Endothelial cell (in vitro differentiated cells): ENCODE results near the gene ZC3H14. TPM values are rescaled to one million over a fixed set of nuclear protein-coding genes. Genes with fewer than 3 reads are reported as not detected.
A peak's percentile ranks its signal among the peaks of the same experiment; 100 is the strongest.

Source experiments
- DNase-seq: peaks from one replicate; pipeline ENCODE4 v3.0.0; 2021; ENCODE audit warnings: low spot score
- H3K27ac Mint-ChIP-seq: one replicate; pipeline ENCODE4 v1.8.0; 2021; ENCODE audit warnings: mixed read lengths, inconsistent platforms; ENCODE audit not compliant: unreplicated experiment
- H3K27me3 Mint-ChIP-seq: one replicate; pipeline ENCODE4 v1.8.0; 2021; ENCODE audit warnings: mild to moderate bottlenecking, moderate library complexity, mixed read lengths, inconsistent platforms; ENCODE audit not compliant: unreplicated experiment
- H3K36me3 Mint-ChIP-seq: one replicate; pipeline ENCODE4 v1.8.0; 2021; ENCODE audit warnings: mild to moderate bottlenecking, low read depth, mixed read lengths, inconsistent platforms; ENCODE audit not compliant: unreplicated experiment
- H3K4me1 Mint-ChIP-seq: one replicate; pipeline ENCODE4 v1.8.0; 2021; ENCODE audit warnings: mild to moderate bottlenecking, mixed read lengths, inconsistent platforms; ENCODE audit not compliant: unreplicated experiment
- H3K4me3 Mint-ChIP-seq: one replicate; pipeline ENCODE4 v1.8.0; 2021; ENCODE audit warnings: mild to moderate bottlenecking, mixed read lengths, inconsistent platforms; ENCODE audit not compliant: unreplicated experiment
- H3K9me3 Mint-ChIP-seq: one replicate; pipeline ENCODE4 v1.8.0; 2021; ENCODE audit warnings: mixed read lengths, inconsistent platforms; ENCODE audit not compliant: unreplicated experiment
- total RNA-seq: library from RNA; stranded (reverse); fragmentation: NEBNext Ultra II Directional; extraction: Animal tissue kit (Norgen Biotek cat#: 25700); gene quantifications from one replicate; pipeline ENCODE4 v1.2.1, GENCODE V29; 2021; ENCODE audit not compliant: unreplicated experiment
- TF ChIP-seq, protein P1 (sequence below): fragments of 200-600 bp; sonication (generic); IDR thresholded peaks from one replicate; pipeline ENCODE4 v1.5.0; 2021; ENCODE audit warnings: antibody characterized with exemption; ENCODE audit not compliant: unreplicated experiment

The ZC3H14 gene
- total RNA-seq, 1 donor from 2014 or later = 57.7 TPM

- peaks cover 2% of the 10 kb centered on the region for H3K27me3 Mint-ChIP-seq
- no peaks in the 10 kb centered on the region for H3K9me3 Mint-ChIP-seq
- H3K4me1 Mint-ChIP-seq = peaks cover 13% of the 10 kb centered on the region
- peaks cover 54% of the 10 kb centered on the region for H3K36me3 Mint-ChIP-seq
- no peak overlapping the region for H3K27ac Mint-ChIP-seq
- TF ChIP-seq, protein P1, sequence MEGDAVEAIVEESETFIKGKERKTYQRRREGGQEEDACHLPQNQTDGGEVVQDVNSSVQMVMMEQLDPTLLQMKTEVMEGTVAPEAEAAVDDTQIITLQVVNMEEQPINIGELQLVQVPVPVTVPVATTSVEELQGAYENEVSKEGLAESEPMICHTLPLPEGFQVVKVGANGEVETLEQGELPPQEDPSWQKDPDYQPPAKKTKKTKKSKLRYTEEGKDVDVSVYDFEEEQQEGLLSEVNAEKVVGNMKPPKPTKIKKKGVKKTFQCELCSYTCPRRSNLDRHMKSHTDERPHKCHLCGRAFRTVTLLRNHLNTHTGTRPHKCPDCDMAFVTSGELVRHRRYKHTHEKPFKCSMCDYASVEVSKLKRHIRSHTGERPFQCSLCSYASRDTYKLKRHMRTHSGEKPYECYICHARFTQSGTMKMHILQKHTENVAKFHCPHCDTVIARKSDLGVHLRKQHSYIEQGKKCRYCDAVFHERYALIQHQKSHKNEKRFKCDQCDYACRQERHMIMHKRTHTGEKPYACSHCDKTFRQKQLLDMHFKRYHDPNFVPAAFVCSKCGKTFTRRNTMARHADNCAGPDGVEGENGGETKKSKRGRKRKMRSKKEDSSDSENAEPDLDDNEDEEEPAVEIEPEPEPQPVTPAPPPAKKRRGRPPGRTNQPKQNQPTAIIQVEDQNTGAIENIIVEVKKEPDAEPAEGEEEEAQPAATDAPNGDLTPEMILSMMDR = no peak
- no peak for DNase-seq
- H3K4me3 Mint-ChIP-seq = no peak overlapping the region
Measured at GRCh38 chr14:88604212-88604611, 41.4 kb downstream of the ZC3H14 start.

- DNase-seq = no peak
- TF ChIP-seq, protein P1 = no peak
- Mint-ChIP-seq H3K9me3 (no peaks in the 10 kb centered on the region), H3K27me3 (peaks cover 2% of the 10 kb centered on the region), H3K4me3 (no peak overlapping the region), H3K36me3 (peaks cover 46% of the 10 kb centered on the region), H3K27ac (no peak overlapping the region), H3K4me1 (peaks cover 2% of the 10 kb centered on the region)
Measured at GRCh38 chr14:88605594-88605993, 42.8 kb downstream of the ZC3H14 start.

- Mint-ChIP-seq H3K9me3 (no peaks in the 10 kb centered on the region), H3K4me1 (no peaks in the 10 kb centered on the region), H3K27me3 (peaks cover 2% of the 10 kb centered on the region), H3K36me3 (peaks cover 40% of the 10 kb centered on the region), H3K4me3 (no peak overlapping the region), H3K27ac (no peak overlapping the region)
- DNase-seq = no peak
- TF ChIP-seq, protein P1 = no peak
Measured at GRCh38 chr14:88607829-88608228, 45.0 kb downstream of the ZC3H14 start.

GRCh38 chr14:88611878-88612277, 49.0 kb downstream of the ZC3H14 start:
- peak overlapping the region; percentile 3 for H3K4me3 Mint-ChIP-seq
- H3K27ac Mint-ChIP-seq = no peak overlapping the region
- no peaks in the 10 kb centered on the region for H3K9me3 Mint-ChIP-seq
- TF ChIP-seq, protein P1 = no peak
- peaks cover 23% of the 10 kb centered on the region for H3K36me3 Mint-ChIP-seq
- no peaks in the 10 kb centered on the region for H3K4me1 Mint-ChIP-seq
- DNase-seq = no peak
- no peaks in the 10 kb centered on the region for H3K27me3 Mint-ChIP-seq

GRCh38 chr14:88612981-88613380, 50.1 kb downstream of the ZC3H14 start:
- DNase-seq = no peak
- Mint-ChIP-seq H3K27me3 (no peaks in the 10 kb centered on the region), H3K4me1 (no peaks in the 10 kb centered on the region), H3K27ac (no peak overlapping the region), H3K9me3 (no peaks in the 10 kb centered on the region), H3K36me3 (peaks cover 13% of the 10 kb centered on the region), H3K4me3 (no peak overlapping the region)
- TF ChIP-seq, protein P1 = no peak
